Measurements from ENCODE around the gene GNPTAB. TPM values are rescaled to one million over a fixed set of nuclear protein-coding genes. Genes with fewer than 3 reads are reported as not detected.

Gene GNPTAB
- total and polyA plus RNA-seq, 2 of the 8 experiments (the other 6 are each of a cell fraction or from before 2014, with no cell fraction given), result 21.5 to 51.3 TPM

DNA sequence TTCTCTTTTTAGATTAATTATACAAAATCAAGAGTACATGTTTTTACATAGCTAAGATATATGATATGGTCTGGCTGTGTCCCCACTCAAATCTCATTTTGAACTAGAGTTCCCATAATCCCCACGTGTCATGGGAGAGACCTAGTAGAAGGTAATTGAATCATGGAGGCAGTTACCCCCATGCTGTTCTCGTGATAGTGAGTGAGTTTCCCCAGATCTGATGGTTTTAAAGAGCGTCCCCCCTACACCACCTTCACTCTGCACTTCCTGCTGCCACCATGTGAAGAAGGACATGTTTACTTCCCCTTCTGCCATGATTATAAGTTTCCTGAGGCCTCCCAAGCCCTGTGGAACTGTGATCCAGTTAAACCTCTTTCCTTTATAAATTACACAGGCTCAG lies 25.2 kb upstream of the GNPTAB start:
- no peak overlapping the region for H4K5ac ChIP-seq (ENCODE audit: insufficient read length, low read depth, low read length)
- H3K27ac ChIP-seq (ENCODE audit: low read depth, low read length), result no peak overlapping the region
- no peak overlapping the region for H2AFZ ChIP-seq (ENCODE audit: low read length)
- no peak overlapping the region for H3K4me3 ChIP-seq (ENCODE audit: extremely low read depth in 1 of 4, insufficient read depth in 2 of 4, low read depth in 3 of 4, low read length in 4 of 4)
- H3K36me3 ChIP-seq (ENCODE audit: control insufficient read depth in 2 of 4, insufficient read depth in 4 of 4, low read length in 3 of 4), result no peaks in the 10 kb centered on the region
- no peak overlapping the region for H3K4ac ChIP-seq (replicated peaks; ENCODE audit: insufficient read length, low read depth, low read length)
- H3K9me3 ChIP-seq (ENCODE audit: insufficient read depth in 2 of 2, low read depth in 1 of 2, low read length in 1 of 2), result no peaks in the 10 kb centered on the region
- H3K56ac ChIP-seq (replicated peaks; ENCODE audit: insufficient read length, low read depth, low read length), result no peak overlapping the region
- no peak overlapping the region for H2BK12ac ChIP-seq (ENCODE audit: low read depth, low read length)
- no peaks in the 10 kb centered on the region for H3K27me3 ChIP-seq (replicated peaks in 1 of 4; ENCODE audit: control insufficient read depth in 3 of 4, extremely low read depth in 1 of 4, insufficient read depth in 3 of 4, low read length in 3 of 4)
- H4K8ac ChIP-seq (ENCODE audit: extremely low read depth, insufficient read depth, low read length), result no peak overlapping the region
- no peak overlapping the region for H2AK5ac ChIP-seq (ENCODE audit: low read depth, low read length)
- H3K23me2 ChIP-seq (ENCODE audit: low read depth, low read length), result no peaks in the 10 kb centered on the region
- no peak overlapping the region for H3K4me2 ChIP-seq (ENCODE audit: insufficient read depth in 1 of 2, low read depth in 2 of 2, low read length in 2 of 2)
- no peak overlapping the region for H3K9ac ChIP-seq (replicated peaks in 1 of 4; ENCODE audit: extremely low read depth in 1 of 4, low read depth in 3 of 4, low read length in 3 of 4)
- no peaks in the 10 kb centered on the region for H3K79me2 ChIP-seq (ENCODE audit: control insufficient read depth in 1 of 2, insufficient read depth in 2 of 2, low read length in 2 of 2)
- WGBS, 2 experiments (ENCODE audit: extremely low coverage in 1 of 2, insufficient coverage in 1 of 2, insufficient read length in 1 of 2, insufficient replicate concordance in 2 of 2, low coverage in 1 of 2, low lambda C conversion rate in 2 of 2, missing lambda C conversion rate in 1 of 2), result 75% methylated on average over 3 of the region's 3 CpGs; no CpG with 5 or more reads in 1 of the 2 experiments
- no peak overlapping the region for H3K18ac ChIP-seq (ENCODE audit: extremely low read depth, low read length)
- no peak overlapping the region for H2BK120ac ChIP-seq (replicated peaks; ENCODE audit: low read depth, low read length)
- no peaks in the 10 kb centered on the region for H3K79me1 ChIP-seq (ENCODE audit: low read depth, low read length)
- H2BK20ac ChIP-seq (ENCODE audit: low read length), result no peak overlapping the region; the same call in 1 of the 2 replicates
- H2BK15ac ChIP-seq (ENCODE audit: low read length), result no peak overlapping the region
- H3K14ac ChIP-seq (ENCODE audit: insufficient read length), result no peak overlapping the region
- FAIRE-seq (no peak), DNase-seq (ENCODE audit: low read depth in 1 of 2, low spot score in 2 of 2) (no peak)
- H3K23ac ChIP-seq (ENCODE audit: insufficient read length), result no peak overlapping the region
- no peaks in the 10 kb centered on the region for H4K20me1 ChIP-seq (replicated peaks in 1 of 2; ENCODE audit: control insufficient read depth in 1 of 2, insufficient read depth in 2 of 2, low read length in 2 of 2)
- no peak overlapping the region for H2BK5ac ChIP-seq (ENCODE audit: low read depth, low read length)
- ChIA-PET CTCF (ENCODE audit: partially characterized antibody) (interaction anchor here (1.1 to 2.0 kb wide), 5 partner anchors 10 to 25 kb away, joined by 3 to 10 read pairs (median 4); partner anchors contain the start of gene GNPTAB), POLR2A (ENCODE audit: partially characterized antibody) (interaction anchor here (0.6 to 0.8 kb wide), 2 partner anchors 28 to 58 kb away, joined by 3 read pairs; no protein-coding TSS in a partner anchor)
- no peaks in the 10 kb centered on the region for H3K4me1 ChIP-seq (replicated peaks in 1 of 4; ENCODE audit: control insufficient read depth in 3 of 4, insufficient read depth in 4 of 4, low read length in 3 of 4)
- no peak overlapping the region for H4K91ac ChIP-seq (replicated peaks; ENCODE audit: insufficient read length, low read length)
- no peak for TF ChIP-seq GABPA (IDR thresholded peaks at IDR 0.05; ENCODE audit: borderline replicate concordance, insufficient read depth, low read length)
- no peak for TF ChIP-seq KDM1A (IDR thresholded peaks at IDR 0.05; ENCODE audit: borderline replicate concordance, low read length)
